ENCODE results near the gene IRAK3.

GRCh38 chr12:66197495-66197921 lies 8.5 kb downstream of the IRAK3 start:
- TF ChIP-seq GATA2 (IDR thresholded peaks at IDR 0.05; ENCODE audit: insufficient read depth, insufficient read length, low read depth, low read length) (no peak), CTCF (IDR thresholded peaks at IDR 0.05; ENCODE audit: extremely low read depth in 1 of 2, insufficient read depth in 1 of 2, low read depth in 1 of 2, low read length in 2 of 2) (no peak), MAX (IDR thresholded peaks at IDR 0.05; ENCODE audit: insufficient read depth, insufficient read length) (no peak), EZH2 (IDR thresholded peaks at IDR 0.05; ENCODE audit: borderline replicate concordance, low read depth, low read length, severe bottlenecking) (no peak), POLR2A (IDR thresholded peaks at IDR 0.05; ENCODE audit: low read depth, low read length) (no peak), POLR2AphosphoS5 (IDR thresholded peaks at IDR 0.05; ENCODE audit: insufficient read depth, low read depth, low read length) (peak; percentile 53), FOS (IDR thresholded peaks at IDR 0.05; ENCODE audit: borderline replicate concordance, insufficient read depth, low read length) (peak; percentile 71)

Measured in endothelial cell of umbilical vein (primary cell).